GM21390 (cell line): Measurements from ENCODE around the gene ICAM3.
"Not testable (repeated sequence)": the region's sequence is repeated elsewhere in the genome, so short reads cannot be mapped to it uniquely, and the experiment has no call there.

Experiments used
- ATAC-seq: cut with Tn5 transposase; IDR thresholded peaks from one replicate; pipeline ENCODE4 v1.9.1; 2021; ENCODE audit not compliant: unreplicated experiment

Gene ICAM3, protein sequence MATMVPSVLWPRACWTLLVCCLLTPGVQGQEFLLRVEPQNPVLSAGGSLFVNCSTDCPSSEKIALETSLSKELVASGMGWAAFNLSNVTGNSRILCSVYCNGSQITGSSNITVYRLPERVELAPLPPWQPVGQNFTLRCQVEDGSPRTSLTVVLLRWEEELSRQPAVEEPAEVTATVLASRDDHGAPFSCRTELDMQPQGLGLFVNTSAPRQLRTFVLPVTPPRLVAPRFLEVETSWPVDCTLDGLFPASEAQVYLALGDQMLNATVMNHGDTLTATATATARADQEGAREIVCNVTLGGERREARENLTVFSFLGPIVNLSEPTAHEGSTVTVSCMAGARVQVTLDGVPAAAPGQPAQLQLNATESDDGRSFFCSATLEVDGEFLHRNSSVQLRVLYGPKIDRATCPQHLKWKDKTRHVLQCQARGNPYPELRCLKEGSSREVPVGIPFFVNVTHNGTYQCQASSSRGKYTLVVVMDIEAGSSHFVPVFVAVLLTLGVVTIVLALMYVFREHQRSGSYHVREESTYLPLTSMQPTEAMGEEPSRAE

DNA sequence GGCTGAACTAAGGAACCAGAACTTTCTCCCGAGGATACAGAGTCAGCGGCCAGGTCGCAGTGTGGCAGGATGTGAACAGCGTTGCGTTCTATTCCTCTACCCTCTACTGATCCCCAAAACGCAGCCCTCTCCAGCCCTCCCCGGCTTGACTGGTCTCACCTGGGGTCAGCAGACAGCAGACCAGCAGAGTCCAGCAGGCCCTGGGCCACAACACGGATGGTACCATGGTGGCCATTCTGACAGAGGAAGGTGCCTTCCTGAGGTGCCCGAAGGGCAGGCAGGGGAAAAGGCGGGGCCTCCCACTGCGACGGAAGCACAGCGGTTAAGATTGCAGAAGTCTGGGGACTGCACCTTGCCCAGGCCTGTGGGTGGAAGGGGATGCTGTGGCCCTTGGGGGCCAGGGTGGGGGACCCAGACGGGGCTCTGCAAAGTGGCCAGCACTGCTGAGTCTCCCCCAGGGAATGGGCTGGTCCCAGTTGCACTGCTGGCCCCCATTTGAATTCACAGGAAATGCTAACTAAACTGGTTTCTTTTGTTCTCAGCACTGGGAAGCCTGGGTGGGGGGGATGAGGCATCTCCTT lies at the start of gene ICAM3:
Gene ICAM3, minus strand, starts transcription at position 245 of the 581 bp plus-strand sequence. Its CDS starts 10 bp downstream, at position 235.
- ATAC-seq = peak; percentile 67

DNA sequence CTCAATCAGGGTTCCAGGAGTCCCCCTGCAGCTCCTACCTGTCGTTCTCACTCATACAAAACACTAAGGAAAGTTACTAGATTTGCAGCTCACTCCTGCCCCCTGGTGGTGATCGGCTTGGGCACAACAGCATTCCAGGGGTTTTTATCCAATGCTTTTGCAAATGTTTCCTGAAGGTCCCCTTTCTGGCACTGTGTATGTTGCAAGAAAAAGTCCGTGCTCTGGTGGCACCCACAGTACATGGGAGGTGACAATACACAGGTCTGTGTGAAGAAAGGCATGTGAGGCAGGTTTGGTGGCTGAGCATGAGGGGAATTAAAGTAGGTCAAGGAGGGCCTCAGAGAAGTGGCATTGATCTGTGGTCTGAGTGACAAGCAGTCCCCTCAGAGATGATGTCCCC lies 49.5 kb upstream of the ICAM3 start:
- ATAC-seq = no peak

DNA sequence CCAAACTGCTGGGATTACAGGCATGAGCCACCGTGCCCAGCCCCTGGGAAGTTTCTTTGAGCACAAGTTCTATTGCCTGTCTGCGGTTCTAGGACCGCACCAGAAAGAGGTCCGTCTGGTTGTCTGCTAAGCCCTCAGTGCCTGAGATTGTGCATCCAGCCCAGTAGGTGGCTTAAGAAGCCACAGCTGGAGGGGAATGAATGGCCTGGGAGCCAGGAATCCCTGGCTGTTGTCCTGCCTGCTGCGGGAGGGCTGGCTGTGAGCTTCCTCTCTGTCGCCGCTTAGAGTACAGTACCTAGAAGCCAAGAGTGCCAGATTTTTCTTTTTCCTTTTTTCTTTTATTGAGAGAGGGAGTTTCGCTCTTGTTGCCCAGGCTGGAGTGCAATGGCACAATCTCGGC lies 45.2 kb upstream of the ICAM3 start:
- ATAC-seq = no peak

DNA sequence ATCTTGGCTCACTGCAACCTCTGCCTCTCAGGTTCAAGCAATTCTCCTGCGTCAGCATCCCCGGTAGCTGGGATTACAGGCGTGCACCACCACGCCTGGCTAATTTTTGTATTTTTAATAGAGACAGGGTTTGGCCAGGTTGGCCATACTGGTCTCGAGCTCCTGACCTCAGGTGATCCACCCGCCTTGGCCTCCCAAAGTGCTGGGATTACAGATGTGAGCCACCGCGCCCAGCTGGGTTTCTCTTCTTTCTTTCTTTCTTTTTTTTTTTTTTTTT lies 43.7 kb upstream of the ICAM3 start:
- ATAC-seq = not testable (repeated sequence)

DNA sequence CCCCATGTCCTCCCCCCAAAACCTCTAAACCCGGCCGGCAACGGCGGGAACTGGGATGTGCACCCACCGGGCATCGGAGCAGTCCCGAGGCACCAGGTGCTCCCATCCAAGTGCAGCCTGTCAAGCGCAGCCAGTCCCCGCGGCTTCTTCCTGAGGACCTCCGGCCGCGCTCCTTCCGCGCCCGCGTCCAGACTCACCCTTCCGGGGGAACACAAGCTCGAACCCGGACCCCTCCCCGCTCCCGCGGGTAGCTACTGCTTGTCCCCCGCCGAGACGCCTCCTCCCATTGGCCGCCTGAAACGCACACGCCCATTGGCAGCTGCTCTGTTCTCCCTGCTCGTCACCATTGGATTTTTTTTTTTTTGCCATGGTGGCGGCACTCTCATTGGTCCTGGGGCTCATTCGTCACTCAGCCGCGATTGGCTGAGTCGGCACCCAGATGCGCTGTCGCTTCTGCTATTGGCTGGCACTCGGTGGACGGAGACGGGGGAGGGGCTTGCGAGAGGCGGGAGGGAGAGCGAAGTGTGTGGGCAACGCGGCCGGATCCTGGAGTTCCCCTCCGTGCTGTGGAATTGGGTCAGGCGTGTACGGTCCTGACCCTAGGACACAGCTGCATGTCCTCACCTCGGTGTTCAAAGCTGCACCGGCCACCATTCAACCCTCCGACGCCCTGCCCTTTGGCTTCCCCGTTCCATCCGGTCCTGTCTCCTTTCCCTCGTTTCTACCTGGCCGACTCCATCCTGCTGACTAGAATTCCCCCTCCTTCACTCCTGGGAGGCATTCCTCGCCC lies 41.1 kb upstream of the ICAM3 start, which contains the start of gene TYK2:
Gene TYK2, minus strand, starts transcription at position 260 of the 790 bp plus-strand sequence. CDS start 2,166 bp downstream, outside the sequence.
- peak; percentile 87 for ATAC-seq

DNA sequence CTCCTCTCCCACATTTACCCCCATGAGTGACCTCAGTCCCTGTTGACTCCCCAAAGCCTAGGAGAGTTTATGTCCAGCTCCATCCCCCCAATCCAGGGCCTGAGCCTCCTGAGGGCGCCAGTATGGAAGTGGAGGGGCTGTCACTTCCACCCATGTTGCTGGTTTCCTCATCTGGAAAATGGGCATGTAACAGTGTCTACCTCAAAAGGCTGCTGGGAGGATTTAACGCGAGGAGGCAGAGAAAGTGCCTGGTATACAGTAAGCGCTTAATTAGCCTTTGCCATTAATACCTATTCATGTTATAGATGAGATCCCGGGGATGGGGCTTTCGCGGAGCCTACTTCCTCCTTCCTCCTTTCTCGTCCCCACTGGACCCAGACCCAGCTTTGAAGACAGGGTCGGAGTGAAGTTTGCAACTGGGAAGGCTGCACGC lies 40.5 kb upstream of the ICAM3 start:
- ATAC-seq = no peak

DNA sequence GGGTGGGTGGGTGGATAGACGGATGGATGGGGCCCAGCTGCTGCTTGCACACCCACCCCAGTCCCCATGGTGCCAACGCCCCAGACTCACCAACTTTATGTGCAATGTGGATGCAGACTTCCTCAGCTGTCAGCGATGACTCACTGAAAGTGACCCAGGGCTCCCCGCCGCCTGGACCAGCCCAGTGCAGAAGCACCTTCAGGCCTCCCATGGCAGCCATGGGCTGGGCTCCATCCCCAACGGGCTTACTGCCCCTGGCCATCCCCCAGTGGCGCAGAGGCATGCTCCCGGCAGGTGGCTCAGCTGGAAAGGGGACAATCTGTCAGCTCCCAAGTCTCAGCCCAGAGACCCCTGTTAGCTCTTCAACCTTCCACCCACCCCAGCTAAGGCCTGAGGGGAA lies 38.7 kb upstream of the ICAM3 start:
- no peak for ATAC-seq

DNA sequence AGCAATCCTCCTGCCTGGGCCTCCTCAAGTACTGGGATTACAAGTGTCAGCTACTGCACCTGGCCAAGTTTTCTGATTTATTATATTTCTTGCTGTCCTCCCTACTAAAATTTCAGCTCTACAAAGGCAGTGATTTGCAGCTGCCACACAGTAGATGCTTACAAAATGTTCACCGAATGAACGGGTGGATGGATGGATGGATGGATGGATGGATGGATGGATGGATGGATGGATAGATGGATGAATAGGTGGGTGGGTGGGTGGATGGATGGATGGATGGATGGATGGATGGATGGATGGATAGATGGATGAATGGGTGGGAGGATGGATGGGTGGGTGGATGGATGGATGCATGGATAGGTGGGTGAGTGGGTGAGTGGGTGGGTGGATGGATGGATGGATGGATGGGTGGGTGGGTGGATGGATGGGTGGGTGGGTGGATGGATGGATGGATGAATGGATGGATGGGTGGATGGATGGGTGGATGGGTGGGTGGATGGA lies 37.8 kb upstream of the ICAM3 start:
- not testable (repeated sequence) for ATAC-seq

DNA sequence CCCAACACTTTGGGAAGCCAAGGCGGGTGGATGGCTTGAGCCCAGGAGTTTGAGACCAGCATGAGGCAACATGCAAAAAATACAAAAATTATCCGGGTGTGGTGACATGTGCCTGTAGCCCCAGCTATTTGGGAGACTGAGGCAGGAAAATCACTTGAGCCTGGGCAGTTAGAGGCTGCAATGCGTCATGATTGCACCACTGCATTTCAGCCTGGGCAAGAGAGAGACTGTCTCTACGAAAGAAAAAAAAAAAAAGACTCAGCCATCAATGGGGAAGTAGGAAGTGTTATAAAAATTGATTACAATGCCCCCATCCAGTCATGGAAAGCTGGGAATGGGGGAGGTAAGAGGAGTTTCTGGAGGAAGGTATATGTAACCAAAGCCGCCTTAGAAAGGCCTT lies 35.5 kb upstream of the ICAM3 start:
- ATAC-seq = no peak

DNA sequence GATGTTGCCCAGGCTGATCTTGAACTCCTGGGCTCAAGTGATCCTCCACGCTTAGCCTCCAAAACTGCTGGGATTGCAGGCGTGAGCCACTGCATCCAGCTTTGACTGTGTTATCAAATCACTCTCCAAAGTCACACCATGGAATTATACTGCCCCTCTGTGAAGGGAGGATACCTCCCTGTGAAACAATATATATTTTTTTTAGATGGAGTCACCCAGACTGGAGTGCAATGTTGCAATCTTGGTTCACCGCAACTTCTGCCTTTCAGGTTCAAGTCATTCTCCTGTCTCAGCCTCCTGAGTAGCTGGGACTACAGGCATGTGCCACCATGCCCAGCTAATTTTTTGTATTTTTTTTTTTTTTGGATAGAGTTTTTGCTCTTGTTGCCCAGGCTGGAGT lies 33.3 kb upstream of the ICAM3 start:
- ATAC-seq = no peak

DNA sequence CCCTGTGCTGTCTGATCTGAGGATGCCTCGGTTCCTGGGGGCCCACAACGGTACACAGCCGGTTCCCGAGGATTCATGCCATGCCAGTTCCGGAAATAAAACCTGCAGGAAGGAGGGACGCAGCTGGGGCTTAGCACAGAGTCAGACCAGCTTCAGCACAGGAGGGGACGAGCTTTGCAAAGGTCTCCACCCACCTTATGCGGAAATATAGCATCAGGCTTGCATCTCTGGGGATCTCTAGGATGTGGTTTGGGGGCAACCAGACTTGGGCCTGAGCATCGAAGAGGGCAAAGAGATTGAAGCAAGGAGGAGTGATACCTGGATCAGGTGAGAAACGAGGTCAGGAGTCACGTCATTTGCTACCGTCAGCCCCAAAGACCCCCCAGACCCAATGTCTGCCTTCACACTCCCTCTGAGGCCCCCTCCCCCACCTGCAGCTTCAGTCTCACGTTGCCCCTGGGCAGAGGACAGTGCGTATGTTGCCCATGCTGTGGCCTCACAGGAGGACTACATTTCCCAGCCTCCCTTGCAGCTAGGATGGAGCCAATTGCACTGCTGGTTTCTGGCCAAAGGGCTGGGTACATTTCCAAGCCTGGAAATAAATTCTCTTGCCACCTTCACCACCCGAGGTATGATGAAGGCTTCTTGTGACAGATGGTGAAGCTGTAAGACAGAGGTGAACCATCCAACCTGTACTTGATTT lies 28.8 kb upstream of the ICAM3 start:
- no peak for ATAC-seq

DNA sequence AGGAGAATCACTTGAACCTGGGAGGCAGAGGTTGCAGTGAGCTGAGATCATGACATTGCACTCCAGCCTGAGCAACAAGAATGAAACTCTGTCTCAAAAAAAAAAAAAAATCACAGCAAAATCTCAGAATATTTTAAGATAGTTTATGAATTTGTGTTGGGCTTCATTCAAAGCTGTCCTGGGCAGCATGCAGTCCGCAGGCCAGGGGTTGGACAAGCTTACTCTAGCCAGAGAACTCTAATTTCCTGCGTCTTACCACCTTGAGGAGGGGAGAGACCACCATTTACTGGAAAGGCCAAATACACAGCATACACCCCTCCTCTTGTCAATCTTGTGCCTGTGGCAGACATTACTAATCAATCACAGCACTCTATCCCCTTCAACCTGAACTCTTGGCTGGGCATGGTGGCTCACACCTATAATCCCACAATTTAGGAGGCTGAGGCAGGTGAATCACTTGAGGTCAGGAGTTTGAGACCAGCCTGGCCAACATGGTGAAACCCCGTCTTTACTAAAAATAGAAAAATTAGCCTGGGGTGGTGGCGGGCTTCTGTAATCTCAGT lies 27.6 kb upstream of the ICAM3 start:
- ATAC-seq = not testable (repeated sequence)

DNA sequence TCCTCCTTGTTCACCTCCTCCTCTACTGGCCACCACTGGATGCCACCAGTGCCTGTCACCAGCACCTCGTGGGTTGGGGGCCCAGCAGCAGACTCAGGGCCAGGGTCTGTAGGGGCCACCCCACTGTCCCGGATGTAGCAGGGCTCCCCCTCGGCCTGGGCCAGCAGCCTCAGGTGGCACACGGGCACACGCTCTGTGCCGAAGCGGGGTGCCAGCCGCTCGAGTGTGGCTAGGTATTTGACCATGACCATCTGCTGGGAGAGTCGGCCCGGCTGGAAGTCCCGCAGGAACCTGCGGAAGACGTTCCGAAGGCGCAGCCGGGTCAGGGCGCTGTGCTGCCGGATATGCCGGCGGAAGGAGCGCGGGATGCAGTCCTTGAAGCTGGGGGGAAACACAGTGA lies 26.1 kb upstream of the ICAM3 start:
- no peak for ATAC-seq

DNA sequence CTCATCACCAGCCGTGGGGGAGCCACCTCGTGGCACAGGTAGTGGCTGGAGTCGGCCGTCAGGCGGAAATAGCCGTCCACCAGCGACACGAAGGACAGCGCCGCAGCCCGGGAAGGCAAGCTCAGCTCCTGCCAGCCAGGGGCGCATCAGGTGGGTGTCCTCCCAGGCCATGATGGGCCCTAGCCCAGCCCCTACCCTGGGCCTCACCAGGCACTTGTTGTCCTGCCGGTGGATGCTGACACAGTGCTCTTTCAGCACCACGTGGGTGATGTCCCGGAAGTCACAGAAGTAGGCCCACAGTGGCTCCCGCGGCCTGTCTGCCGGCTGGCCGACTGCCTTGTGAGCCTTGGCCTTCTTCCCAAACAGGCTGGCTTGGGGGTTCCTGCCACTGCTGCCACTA lies 25.2 kb upstream of the ICAM3 start:
- no peak for ATAC-seq

DNA sequence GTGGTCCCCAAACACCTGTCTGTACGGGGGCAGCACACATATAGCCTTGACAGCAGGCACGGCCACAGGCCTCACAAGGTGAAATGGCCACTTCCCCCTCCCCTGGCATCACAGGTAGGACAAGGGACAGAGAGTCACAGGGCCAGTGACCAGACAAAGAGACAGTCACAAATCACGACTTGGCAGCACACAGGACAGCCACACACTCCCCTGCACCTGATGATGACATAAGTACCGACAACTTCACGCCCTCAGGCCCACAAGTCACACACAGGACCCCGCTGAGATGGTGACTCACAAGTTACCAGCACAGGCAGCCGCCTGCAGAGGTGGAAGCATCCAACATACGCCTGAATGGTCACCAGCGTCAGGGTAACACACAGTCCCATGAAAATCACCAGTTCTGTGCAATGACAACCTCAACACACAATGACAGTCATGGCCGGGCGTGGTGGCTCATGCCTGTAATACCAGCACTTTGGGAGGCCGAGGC lies 24.4 kb upstream of the ICAM3 start:
- ATAC-seq = no peak

DNA sequence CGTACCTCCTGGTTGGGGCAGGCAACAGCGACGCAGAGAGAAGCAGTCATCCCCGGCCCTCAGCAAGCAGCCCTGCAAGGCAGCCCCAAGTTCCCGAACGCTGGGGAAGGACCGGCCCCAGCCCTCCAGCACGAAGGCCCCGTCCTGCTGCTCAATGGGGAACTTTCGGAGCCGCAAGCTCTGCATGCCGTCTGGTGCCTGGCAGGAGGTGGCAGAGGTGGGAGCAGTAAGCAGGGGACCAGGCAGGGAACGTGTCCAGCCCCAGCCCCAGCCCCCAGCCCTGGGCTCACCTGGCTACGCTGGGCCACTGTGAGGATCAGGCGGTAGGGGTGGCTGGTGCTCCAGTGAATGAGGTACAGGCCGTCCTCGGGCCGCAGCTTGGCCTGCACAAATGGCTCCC lies 22.8 kb upstream of the ICAM3 start:
- no peak for ATAC-seq

DNA sequence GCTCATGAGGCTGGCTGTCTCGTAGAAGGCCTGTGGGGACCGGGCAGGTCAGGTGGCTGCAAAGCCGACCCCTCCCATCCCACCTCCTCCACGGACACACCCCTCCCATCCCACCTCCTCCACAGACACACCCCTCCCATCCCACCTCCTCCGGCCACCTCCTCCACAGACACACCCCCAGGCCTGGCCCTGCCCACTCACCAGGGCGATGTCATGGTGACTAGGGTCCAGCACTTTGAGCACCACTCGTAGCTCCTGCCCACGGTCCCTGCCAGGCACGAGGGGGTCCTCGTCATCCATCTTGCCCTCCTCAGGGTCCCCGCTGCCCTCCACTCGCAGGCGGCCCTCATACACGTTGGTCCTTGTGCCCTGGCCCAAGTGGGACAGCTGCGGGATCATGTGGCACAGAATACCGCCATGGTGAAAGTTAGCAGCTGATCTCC lies 22.2 kb upstream of the ICAM3 start:
- ATAC-seq = no peak

DNA sequence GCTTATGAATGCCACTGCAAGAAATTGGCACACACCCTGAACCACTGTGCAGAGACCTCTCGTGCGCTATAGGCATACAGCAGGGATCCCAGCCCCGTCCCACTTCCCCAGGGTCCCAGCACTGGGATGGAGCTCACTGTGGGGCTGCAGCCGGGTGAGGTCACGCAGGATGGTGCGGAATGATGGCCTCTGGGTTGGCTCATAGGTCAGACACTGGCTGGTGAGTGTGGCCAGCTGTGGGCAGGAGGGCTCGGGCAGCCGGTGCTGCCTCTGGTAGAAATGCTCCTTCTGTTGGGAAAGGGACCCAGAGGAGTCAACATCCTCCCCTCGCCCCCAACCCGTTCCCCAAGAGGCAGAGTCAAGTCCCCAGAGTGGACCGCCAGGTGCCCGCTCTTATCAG lies 17.0 kb upstream of the ICAM3 start:
- ATAC-seq = no peak

DNA sequence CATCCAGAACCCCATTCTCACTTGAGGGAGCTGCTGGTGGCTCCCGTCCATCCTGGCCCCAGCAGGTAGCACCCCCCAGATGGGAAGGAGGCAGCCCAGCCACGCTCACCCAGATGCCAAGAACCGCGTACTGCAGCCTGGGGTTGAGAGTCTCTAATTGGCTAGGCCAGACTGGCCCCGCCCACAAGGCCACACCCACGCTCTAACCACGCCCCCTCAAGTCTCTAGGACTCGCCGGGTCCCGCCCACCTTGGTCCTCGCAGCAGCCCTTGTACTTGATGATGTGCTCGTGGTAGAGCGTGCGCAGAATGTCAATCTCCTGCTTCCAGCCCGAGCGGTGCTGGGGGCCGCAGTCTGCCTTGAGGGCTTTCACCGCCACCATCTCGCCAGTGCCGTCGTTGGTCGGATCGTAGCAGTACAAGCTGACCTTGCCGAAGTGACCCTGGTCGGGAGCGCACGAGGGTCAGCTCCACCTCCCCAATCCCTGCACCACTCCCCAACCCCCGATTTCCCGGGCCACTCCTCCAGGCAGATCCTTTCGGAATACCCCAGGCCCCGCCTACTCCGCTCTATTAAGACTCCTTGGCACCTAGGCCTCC lies 14.5 kb upstream of the ICAM3 start:
- ATAC-seq = no peak
